ENCODE results near the gene LINS1. TPM values are rescaled to one million over a fixed set of nuclear protein-coding genes. Genes with fewer than 3 reads are reported as not detected.

Gene LINS1
- total and polyA plus RNA-seq, 2 of the 8 experiments (the other 6 are each of a cell fraction or from before 2014, with no cell fraction given): 4.2 to 8.1 TPM

GRCh38 chr15:100628746-100629145 lies 26.8 kb upstream of the LINS1 start:
- H3K79me2 ChIP-seq (ENCODE audit: control insufficient read depth in 1 of 2, insufficient read depth in 2 of 2, low read length in 2 of 2): peaks cover 0 to 14% of the 10 kb centered on the region in 2 experiments; a peak in 1 of 4 replicates
- H4K91ac ChIP-seq (replicated peaks; ENCODE audit: insufficient read length, low read length): no peak overlapping the region
- peaks cover 0 to 2% of the 10 kb centered on the region in 2 experiments for H4K20me1 ChIP-seq (replicated peaks in 1 of 2; ENCODE audit: control insufficient read depth in 1 of 2, insufficient read depth in 2 of 2, low read length in 2 of 2)
- H3K23me2 ChIP-seq (ENCODE audit: low read depth, low read length): no peaks in the 10 kb centered on the region
- 92% methylated on average over 3 of the region's 3 CpGs; no CpG with 5 or more reads in 1 of the 2 experiments for WGBS, 2 experiments (ENCODE audit: extremely low coverage in 1 of 2, insufficient coverage in 1 of 2, insufficient read length in 1 of 2, insufficient replicate concordance in 2 of 2, low coverage in 1 of 2, low lambda C conversion rate in 2 of 2, missing lambda C conversion rate in 1 of 2)
- no peak for FAIRE-seq
- H3K79me1 ChIP-seq (ENCODE audit: low read depth, low read length): peaks cover 6% of the 10 kb centered on the region
- no peak overlapping the region for H2BK12ac ChIP-seq (ENCODE audit: low read depth, low read length)
- no peak overlapping the region for H4K8ac ChIP-seq (ENCODE audit: extremely low read depth, insufficient read depth, low read length)
- no peak overlapping the region; the same call in 1 of the 2 replicates for H3K27ac ChIP-seq (ENCODE audit: low read depth, low read length)
- H3K4me1 ChIP-seq (replicated peaks in 1 of 4; ENCODE audit: control insufficient read depth in 3 of 4, insufficient read depth in 4 of 4, low read length in 3 of 4): no peaks in the 10 kb centered on the region; a peak in 1 of 7 replicates
- H4K5ac ChIP-seq (ENCODE audit: insufficient read length, low read depth, low read length): no peak overlapping the region
- H2AK5ac ChIP-seq (ENCODE audit: low read depth, low read length): no peak overlapping the region
- no peak overlapping the region for H3K18ac ChIP-seq (ENCODE audit: extremely low read depth, low read length)
- H2BK20ac ChIP-seq (ENCODE audit: low read length): no peak overlapping the region
- no peak overlapping the region for H3K9ac ChIP-seq (replicated peaks in 1 of 4; ENCODE audit: extremely low read depth in 1 of 4, low read depth in 3 of 4, low read length in 3 of 4)
- H3K4me2 ChIP-seq (ENCODE audit: insufficient read depth in 1 of 2, low read depth in 2 of 2, low read length in 2 of 2): no peak overlapping the region
- H2AFZ ChIP-seq (ENCODE audit: low read length): no peak overlapping the region
- ChIA-PET CTCF (ENCODE audit: partially characterized antibody) (interaction anchor here (2.1 to 4.7 kb wide), 3 partner anchors 23 to 243 kb away, joined by 4 to 43 read pairs (median 15); no protein-coding TSS in a partner anchor), POLR2A (ENCODE audit: partially characterized antibody) (no interaction called here)
- H3K9me3 ChIP-seq (ENCODE audit: insufficient read depth in 2 of 2, low read depth in 1 of 2, low read length in 1 of 2): no peaks in the 10 kb centered on the region
- no peak overlapping the region for H3K14ac ChIP-seq (ENCODE audit: insufficient read length)
- no peak overlapping the region for H3K4me3 ChIP-seq (ENCODE audit: extremely low read depth in 1 of 4, insufficient read depth in 2 of 4, low read depth in 3 of 4, low read length in 4 of 4)
- H2BK120ac ChIP-seq (replicated peaks; ENCODE audit: low read depth, low read length): no peak overlapping the region
- no peak overlapping the region for H3K4ac ChIP-seq (replicated peaks; ENCODE audit: insufficient read length, low read depth, low read length)
- H2BK15ac ChIP-seq (ENCODE audit: low read length): no peak overlapping the region
- no peak overlapping the region for H2BK5ac ChIP-seq (ENCODE audit: low read depth, low read length)
- H3K56ac ChIP-seq (replicated peaks; ENCODE audit: insufficient read length, low read depth, low read length): no peak overlapping the region
- H3K23ac ChIP-seq (ENCODE audit: insufficient read length): no peak overlapping the region
- H3K36me3 ChIP-seq (ENCODE audit: control insufficient read depth in 2 of 4, insufficient read depth in 4 of 4, low read length in 3 of 4): peaks cover 2 to 10% (median 5%) of the 10 kb centered on the region in 4 experiments; a peak in 4 of 8 replicates
- no peaks in the 10 kb centered on the region for H3K27me3 ChIP-seq (replicated peaks in 1 of 4; ENCODE audit: control insufficient read depth in 3 of 4, extremely low read depth in 1 of 4, insufficient read depth in 3 of 4, low read length in 3 of 4)
- DNase-seq (ENCODE audit: low read depth in 1 of 2, low spot score in 2 of 2): no peak
- no peak for TF ChIP-seq MAX (IDR thresholded peaks at IDR 0.05)
- TF ChIP-seq ATF3 (IDR thresholded peaks at IDR 0.05; ENCODE audit: insufficient read depth, low read depth, low read length): no peak
- TF ChIP-seq POLR2AphosphoS5 (IDR thresholded peaks at IDR 0.05; ENCODE audit: low read depth, low read length): no peak
- no peak for TF ChIP-seq CHD2 (IDR thresholded peaks at IDR 0.05; ENCODE audit: low read length)
- TF ChIP-seq RNF2 (IDR thresholded peaks at IDR 0.05; ENCODE audit: borderline replicate concordance, low read depth, low read length, missing control alignments, poor library complexity, severe bottlenecking): no peak
- TF ChIP-seq HDAC6 (IDR thresholded peaks at IDR 0.05; ENCODE audit: low read depth, low read length): no peak
- no peak for TF ChIP-seq FOSL1 (IDR thresholded peaks at IDR 0.05; ENCODE audit: insufficient read depth, low read depth, low read length)
- TF ChIP-seq RBBP5 (IDR thresholded peaks at IDR 0.05; ENCODE audit: borderline replicate concordance, low read depth, low read length): no peak
- no peak for TF ChIP-seq KDM5A (IDR thresholded peaks at IDR 0.05; ENCODE audit: low read length)
- TF ChIP-seq CBX5 (IDR thresholded peaks at IDR 0.05; ENCODE audit: low read depth, low read length): no peak
- TF ChIP-seq KDM1A (IDR thresholded peaks at IDR 0.05; ENCODE audit: borderline replicate concordance, low read length): no peak
- no peak for TF ChIP-seq SIN3A (conservative IDR thresholded peaks at IDR 0.05 in 1 of 2, IDR thresholded peaks at IDR 0.05 in 1 of 2; ENCODE audit: low read depth in 1 of 2, low read length in 2 of 2)

All from H1 (cell line).